Heart right ventricle (tissue), 16 donors: ENCODE results near the gene TUBGCP6. TPM values are rescaled to one million over a fixed set of nuclear protein-coding genes. Genes with fewer than 3 reads are reported as not detected.

Experiments
- ATAC-seq, 8 donors: fragments of 200-7000 bp; cut with Tn5 transposase; one replicate each; pipeline ENCODE4 v1.9.1; 2020; ENCODE audit warnings: mild to moderate bottlenecking in 8 of 8, moderate library complexity in 8 of 8, moderate number of reproducible peaks in 1 of 8
- DNase-seq, 2 donors: peaks; one replicate each; pipeline ENCODE4 v3.0.0-alpha.2; 2020
- H3K27ac ChIP-seq, 10 donors: fragments of 200-600 bp; sonication (generic) in 2 of 10; one replicate each; pipeline versions ENCODE4 v1.5.0 to v1.8.0; 2020 to 2022; ENCODE audit warnings: mild to moderate bottlenecking in 3 of 10
- H3K27me3 ChIP-seq, 7 donors: fragments of 200-600 bp; one replicate each; pipeline ENCODE4 v1.8.0; 2021 to 2022; ENCODE audit warnings: mild to moderate bottlenecking in 2 of 7
- H3K36me3 ChIP-seq, 9 donors: fragments of 200-600 bp; sonication (generic) in 1 of 9; one replicate each; pipeline versions ENCODE4 v1.5.0 to v1.8.0; 2020 to 2022; ENCODE audit warnings: mild to moderate bottlenecking in 2 of 9
- H3K4me1 ChIP-seq, 9 donors: fragments of 200-600 bp; sonication (generic) in 1 of 9; one replicate each; pipeline versions ENCODE4 v1.5.0 to v1.8.0; 2020 to 2022; ENCODE audit warnings: mild to moderate bottlenecking in 4 of 9
- H3K4me3 ChIP-seq, 10 donors: fragments of 200-600 bp; sonication (generic) in 2 of 10; one replicate each; pipeline versions ENCODE4 v1.5.0 to v1.8.0; 2020 to 2022; ENCODE audit warnings: mild to moderate bottlenecking in 7 of 10, moderate library complexity in 2 of 10
- H3K9me3 ChIP-seq, 11 donors: fragments of 200-600 bp in 10 of 11; sonication (generic) in 2 of 11; one replicate each; pipeline versions ENCODE4 v1.5.0 to v1.8.0; 2013 to 2022; ENCODE audit warnings: mild to moderate bottlenecking in 2 of 11, control low read depth in 1 of 11, moderate library complexity in 1 of 11
- WGBS, 2 donors: extraction: QIAGEN DNeasy Blood & Tissue Kit; methylation state at CpG; one replicate each; pipeline ENCODE4 v1.1.7; 2013; ENCODE audit warnings: inconsistent platforms in 1 of 2; 5-methylcytosine and 5-hydroxymethylcytosine counted together
- intact Hi-C, 10 donors: fragments of 100-400 bp; cut with DNase I; formaldehyde crosslinking; loops; one replicate each; pipeline versions ENCODE4 v1.11.1 to v1.14.2; 2022
- polyA plus RNA-seq, 2 donors: library from polyadenylated mRNA; stranded (reverse); fragments of 200-250 nt; gene quantifications; one replicate each; pipeline ENCODE4 v1.2.3, GENCODE V29; 2013
- total RNA-seq, 10 donors: library from RNA; stranded (reverse); fragmentation: NEBNext Ultra II Directional in 3 of 10; extraction: Animal tissue kit (Norgen Biotek cat#: 25700) in 3 of 10; gene quantifications; one replicate each; pipeline versions ENCODE4 v1.2.1 to v1.2.4, GENCODE V29; 2021 to 2023
- TF ChIP-seq, protein P1 (sequence below), 9 donors: fragments of 200-600 bp; sonication (generic) in 2 of 9; IDR thresholded peaks; one replicate each; pipeline versions ENCODE4 v1.5.0 to v1.8.0; 2021 to 2022; ENCODE audit warnings: antibody characterized with exemption in 9 of 9, mild to moderate bottlenecking in 5 of 9, moderate library complexity in 1 of 9
- donor health status: Arrhythmogenic right ventricular cardiomyopathy.
- donor health status: ischemic (EF 13 %, LVEDD 7.1; RV severe dilation, severe dysfunction).
- donor health status: healthy with polysubstance abuse.
- donor health status: DM: no; HTN: yes; CAD: no.
- donor health status: DM: no; HTN: no; CAD: no.
- donor health status: ischemic (EF 25% LVEDD 6.9; RV normal size, moderate dysfunction).
- donor health status: ischemic (EF 25% LVEDD 5.7; RV mildly dilated, moderate dysfunction).
- donor health status: healthy.
- donor health status: DM: yes; HTN: yes; CAD: no.
- donor health status: Ischemic cardiomyopathy.
- donor health status: ischemic (EF 35%, LVEDD 5.7; RV mildly dilated, moderate dysfunction).
- donor health status: nonischemic (EF 11% LVEDD 7.7; RV severe dilation, severe dysfunction).
- donor health status: DM: yes; HTN: yes; CAD: no.
- donor health status: PGD.
- donor health status: ischemic (EF 29% LVEDD 5.4; RV normal size, mild dysfunction).
- donor health status: nonischemic (EF 23%, LVEDD 6.1; RV moderate dilation, normal function).

The TUBGCP6 gene
- total and polyA plus RNA-seq, 12 donors = 14.2 to 40.7 (median 18.5) TPM

DNA sequence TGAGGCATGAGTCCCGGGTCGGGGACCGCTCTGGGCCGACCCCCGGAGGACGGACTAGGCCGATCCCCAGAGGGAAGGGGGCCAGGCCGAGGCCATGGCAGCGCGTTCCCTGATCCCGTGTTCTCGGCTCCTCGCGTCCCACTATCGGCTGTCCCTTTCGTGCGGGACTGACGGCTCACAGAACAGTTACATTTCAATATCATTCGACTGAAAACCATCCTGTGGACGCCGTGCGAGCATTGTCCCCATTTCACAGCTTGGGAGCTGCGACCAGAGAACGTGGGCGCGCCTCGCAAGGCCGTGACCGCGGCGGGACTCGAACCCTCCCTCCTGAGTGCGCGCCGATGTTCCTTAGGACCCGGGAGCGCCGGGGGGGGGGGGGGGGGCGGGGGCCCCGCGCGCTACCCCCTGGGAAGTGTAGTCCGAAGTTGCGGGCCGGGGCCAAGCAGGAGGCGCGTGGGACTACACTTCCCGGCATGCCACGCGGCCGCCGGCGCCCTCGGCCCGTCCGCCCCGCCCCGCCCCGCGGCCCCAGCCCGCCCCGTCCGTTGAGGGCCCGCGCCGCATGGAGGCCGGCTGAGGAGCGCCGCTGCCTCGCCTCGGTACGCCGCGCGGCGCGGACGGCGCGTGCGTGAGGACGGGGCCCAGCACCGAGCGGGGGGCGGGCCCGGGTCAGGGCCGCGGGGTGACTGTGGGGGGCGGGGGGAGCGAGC lies 59.3 kb downstream of the TUBGCP6 start, which contains the start of gene TRABD:
TSS of gene TRABD (plus strand) at position 539 of the 713 bp plus-strand sequence. CDS start 7,148 bp downstream, outside the sequence.
- H3K4me3 ChIP-seq = peak within 1 kb of the TSS; percentile 50 to 78 (median 72)
- H3K27me3 ChIP-seq = peaks cover 0 to under 1% (median 0%) of the 10 kb centered on the region in 7 donors
- ATAC-seq (peak; percentile 70 to 91 (median 83)), DNase-seq (peak; percentile 89 to 92)
- WGBS, 2 donors = 1 to 3% methylated on average over 47 to 88 of the region's 90 CpGs
- peaks cover 15 to 61% (median 56%) of the 10 kb centered on the region in 9 donors for H3K4me1 ChIP-seq
- TF ChIP-seq, protein P1, sequence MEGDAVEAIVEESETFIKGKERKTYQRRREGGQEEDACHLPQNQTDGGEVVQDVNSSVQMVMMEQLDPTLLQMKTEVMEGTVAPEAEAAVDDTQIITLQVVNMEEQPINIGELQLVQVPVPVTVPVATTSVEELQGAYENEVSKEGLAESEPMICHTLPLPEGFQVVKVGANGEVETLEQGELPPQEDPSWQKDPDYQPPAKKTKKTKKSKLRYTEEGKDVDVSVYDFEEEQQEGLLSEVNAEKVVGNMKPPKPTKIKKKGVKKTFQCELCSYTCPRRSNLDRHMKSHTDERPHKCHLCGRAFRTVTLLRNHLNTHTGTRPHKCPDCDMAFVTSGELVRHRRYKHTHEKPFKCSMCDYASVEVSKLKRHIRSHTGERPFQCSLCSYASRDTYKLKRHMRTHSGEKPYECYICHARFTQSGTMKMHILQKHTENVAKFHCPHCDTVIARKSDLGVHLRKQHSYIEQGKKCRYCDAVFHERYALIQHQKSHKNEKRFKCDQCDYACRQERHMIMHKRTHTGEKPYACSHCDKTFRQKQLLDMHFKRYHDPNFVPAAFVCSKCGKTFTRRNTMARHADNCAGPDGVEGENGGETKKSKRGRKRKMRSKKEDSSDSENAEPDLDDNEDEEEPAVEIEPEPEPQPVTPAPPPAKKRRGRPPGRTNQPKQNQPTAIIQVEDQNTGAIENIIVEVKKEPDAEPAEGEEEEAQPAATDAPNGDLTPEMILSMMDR (IDR thresholded peaks at IDR 0.05) = no peak
- peak within 1 kb of the TSS in 9 of 10 donors; percentile 52 to 94 (median 71) for H3K27ac ChIP-seq
- no peaks in the 10 kb centered on the region for H3K9me3 ChIP-seq
- peaks cover 0 to 6% (median 0%) of the 10 kb centered on the region in 9 donors for H3K36me3 ChIP-seq
- intact Hi-C loops = no loop called here

DNA sequence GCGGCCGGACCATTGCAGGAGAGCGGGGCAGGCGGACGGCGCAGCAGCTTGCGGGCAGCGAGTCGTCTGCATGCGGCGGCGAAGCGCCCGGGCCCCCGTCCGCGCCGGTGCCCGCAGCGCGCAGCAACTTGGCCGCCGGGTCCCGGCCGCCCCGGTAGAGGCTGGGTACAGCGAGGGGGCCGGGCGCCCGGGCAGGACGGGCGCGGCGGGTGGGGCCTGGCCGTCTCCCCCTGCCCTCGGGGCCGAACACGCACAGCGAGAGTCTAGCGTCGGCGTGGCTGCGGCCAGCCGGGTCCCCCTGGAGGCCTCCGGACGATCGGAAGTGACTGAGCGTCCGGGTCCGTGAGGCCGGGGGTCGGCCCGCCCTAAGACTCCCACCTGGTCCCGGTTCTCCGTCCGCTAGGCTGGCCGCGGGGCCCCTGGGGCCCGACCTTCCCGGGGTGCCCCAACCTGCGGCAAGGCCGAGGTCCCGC lies 59.9 kb downstream of the TUBGCP6 start:
- peaks cover 15 to 55% (median 50%) of the 10 kb centered on the region in 9 donors for H3K4me1 ChIP-seq
- H3K4me3 ChIP-seq = peak overlapping the region; percentile 43 to 78 (median 70)
- H3K27me3 ChIP-seq = peaks cover 0 to 7% (median 0%) of the 10 kb centered on the region in 7 donors
- peak in 4 of 8 donors; percentile 2 to 4 (median 3) for ATAC-seq
- TF ChIP-seq, protein P1 (IDR thresholded peaks at IDR 0.05) = no peak
- DNase-seq = peak in 1 of 2 donors; percentile 24
- intact Hi-C loops = no loop called here
- H3K36me3 ChIP-seq = peaks cover 0 to 6% (median 0%) of the 10 kb centered on the region in 9 donors
- no peaks in the 10 kb centered on the region for H3K9me3 ChIP-seq
- 12 to 22% methylated on average over 40 to 63 of the region's 63 CpGs for WGBS, 2 donors
- peak overlapping the region in 9 of 10 donors; percentile 18 to 91 (median 58) for H3K27ac ChIP-seq

DNA sequence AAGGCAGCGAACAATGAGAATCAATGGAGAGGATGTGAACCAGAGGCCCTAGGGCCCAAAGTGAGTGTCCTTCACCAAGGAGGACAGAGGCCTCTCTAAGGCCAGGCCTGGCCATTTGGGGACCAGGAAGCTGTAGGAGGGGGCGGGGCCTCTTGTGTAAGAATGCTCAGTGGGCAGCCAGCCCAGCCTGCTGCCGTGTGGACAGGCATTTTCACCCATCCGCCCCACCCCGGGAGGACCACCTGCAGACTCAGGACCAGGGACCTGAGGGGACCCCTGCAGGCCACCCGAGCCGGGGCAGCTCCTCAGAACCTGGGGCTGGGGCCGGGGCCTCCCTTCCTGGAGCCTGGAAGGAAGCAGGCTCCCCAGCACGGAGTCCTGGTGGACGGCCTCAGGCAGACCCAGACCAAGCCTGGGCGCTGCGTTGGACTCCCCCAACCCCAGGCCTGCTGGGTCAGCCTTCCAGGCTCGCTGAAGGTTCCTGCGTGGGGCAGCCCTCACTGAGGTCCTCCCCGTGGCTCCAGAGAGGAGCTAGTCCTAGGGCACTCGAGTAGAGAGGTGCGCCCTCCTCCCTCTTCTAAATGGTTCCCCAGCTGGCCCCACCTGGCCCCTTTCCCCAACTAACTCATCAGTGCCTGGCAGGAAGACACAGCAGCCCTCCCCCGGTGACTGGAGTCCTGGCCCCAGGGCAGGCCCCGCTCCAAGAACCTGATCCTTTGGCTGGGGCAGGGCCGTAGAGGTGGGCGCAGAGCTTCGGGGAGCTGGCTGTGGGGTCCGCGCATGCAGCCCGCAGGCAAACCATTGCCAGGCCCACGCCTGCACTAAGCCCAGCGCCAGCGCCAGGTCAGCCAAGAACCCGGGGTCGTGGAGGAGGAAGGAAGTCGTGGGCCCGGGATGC lies 60.6 kb downstream of the TUBGCP6 start:
- ATAC-seq = peak; percentile 23 to 66 (median 47)
- WGBS, 2 donors = 42 to 44% methylated on average over 31 to 32 of the region's 32 CpGs
- Histone ChIP-seq H3K4me1 (peaks cover 12 to 48% (median 44%) of the 10 kb centered on the region in 9 donors), H3K36me3 (peaks cover 0 to 5% (median 0%) of the 10 kb centered on the region in 9 donors), H3K27ac (peak overlapping the region in 9 of 10 donors; percentile 10 to 91 (median 53)), H3K27me3 (peaks cover 0 to 10% (median 6%) of the 10 kb centered on the region in 7 donors), H3K4me3 (peak overlapping the region in 9 of 10 donors; percentile 49 to 78 (median 72)), H3K9me3 (no peaks in the 10 kb centered on the region)
- TF ChIP-seq, protein P1 (IDR thresholded peaks at IDR 0.05) = peak in 1 of 9 donors; percentile 4
- intact Hi-C loops = no loop called here
- peak; percentile 77 to 78 for DNase-seq
